22Rv1 (cell line): ENCODE measurements around the gene STAG3.
"Not testable (repeated sequence)": the region's sequence is repeated elsewhere in the genome, so short reads cannot be mapped to it uniquely, and the experiment has no call there.

Source experiments
- H3K27ac ChIP-seq: fragments of 450-650 bp; 2 replicates; pipeline ENCODE4 v1.5.1; 2017
- CTCF ChIP-seq: fragments of 450-650 bp; IDR thresholded peaks from 2 replicates; pipeline ENCODE4 v1.5.1; 2017; ENCODE audit warnings: mild to moderate bottlenecking
- ZFX ChIP-seq: fragments of 450-650 bp; IDR thresholded peaks from 2 replicates; pipeline ENCODE4 v1.6.1; 2017; ENCODE audit warnings: antibody characterized with exemption, borderline replicate concordance

Gene STAG3

GRCh38 chr7:100177045-100178001 lies at the start of gene STAG3, which contains the start of gene GPC2:
STAG3 (plus strand) TSS chr7:100177918; CDS start chr7:100180557, 2,639 bp downstream.
GPC2 (minus strand) TSS chr7:100177381; CDS start chr7:100177199, 182 bp downstream.
- peak within 1 kb of the TSS; percentile 39; the same call in 1 of the 2 replicates for H3K27ac ChIP-seq

GRCh38 chr7:100128637-100128963 lies 49.1 kb upstream of the STAG3 start:
- H3K27ac ChIP-seq: peak overlapping the region; percentile 100; the same call in 1 of the 2 replicates
- TF ChIP-seq CTCF (no peak), ZFX (no peak)

More at GRCh38 chr7:100177045-100178001, at the start of gene STAG3, which contains the start of gene GPC2:
- no peak for TF ChIP-seq CTCF

- not testable (repeated sequence) for H3K27ac ChIP-seq
Observed at GRCh38 chr7:100130220-100130607, 47.5 kb upstream of the STAG3 start.

- peak; percentile 99 for TF ChIP-seq CTCF
- TF ChIP-seq ZFX: no peak
- no peak overlapping the region for H3K27ac ChIP-seq
Observed at GRCh38 chr7:100130608-100131453, 46.9 kb upstream of the STAG3 start.

GRCh38 chr7:100132126-100132525 lies 45.6 kb upstream of the STAG3 start:
- H3K27ac ChIP-seq: no peak overlapping the region
- TF ChIP-seq ZFX: no peak
- TF ChIP-seq CTCF: no peak

- TF ChIP-seq CTCF (peak; percentile 96), ZFX (no peak)
- H3K27ac ChIP-seq: no peak overlapping the region
Observed at GRCh38 chr7:100132697-100133151, 45.0 kb upstream of the STAG3 start.

- no peak for TF ChIP-seq CTCF
- no peak for TF ChIP-seq ZFX
- no peak overlapping the region for H3K27ac ChIP-seq
Observed at GRCh38 chr7:100137851-100138760, 39.6 kb upstream of the STAG3 start.
